Ovary (tissue), 3 donors: Measurements from ENCODE around the gene CSTPP1.

Source experiments
- CTCF ChIP-seq, 3 donors: fragments of 450-650 bp in 2 of 3; fragments of 200-600 bp in 1 of 3; IDR thresholded peaks; one replicate each; pipeline versions ENCODE4 v1.5.1 to v1.8.0; 2016 to 2022; ENCODE audit warnings: antibody characterized with exemption in 3 of 3, mild to moderate bottlenecking in 1 of 3
- EP300 ChIP-seq: sonication (generic); formaldehyde crosslinking; IDR thresholded peaks from one replicate; pipeline ENCODE4 v1.6.1; 2017; ENCODE audit warnings: antibody characterized with exemption
- POLR2A ChIP-seq: fragments of 450-650 bp; IDR thresholded peaks from one replicate; pipeline ENCODE4 v1.6.1; 2017; ENCODE audit warnings: antibody characterized with exemption, mild to moderate bottlenecking, moderate library complexity
- donor health status: DM: no; HTN: no; CAD: no.

- TF ChIP-seq CTCF (IDR thresholded peaks at IDR 0.05): no peak
- TF ChIP-seq POLR2A: no peak
- no peak for TF ChIP-seq EP300
Measured at GRCh38 chr11:46888636-46889035, 47.9 kb upstream of the CSTPP1 start.
